ENCODE results near the gene RPS19. TPM values are rescaled to one million over a fixed set of nuclear protein-coding genes. Genes with fewer than 3 reads are reported as not detected.
A peak's percentile ranks its signal among the peaks of the same experiment; 100 is the strongest.
"Not testable (repeated sequence)": the region's sequence is repeated elsewhere in the genome, so short reads cannot be mapped to it uniquely, and the experiment has no call there.

RPS19 gene
- total RNA-seq, 1 experiment from 2014 or later: 1,349 TPM

DNA sequence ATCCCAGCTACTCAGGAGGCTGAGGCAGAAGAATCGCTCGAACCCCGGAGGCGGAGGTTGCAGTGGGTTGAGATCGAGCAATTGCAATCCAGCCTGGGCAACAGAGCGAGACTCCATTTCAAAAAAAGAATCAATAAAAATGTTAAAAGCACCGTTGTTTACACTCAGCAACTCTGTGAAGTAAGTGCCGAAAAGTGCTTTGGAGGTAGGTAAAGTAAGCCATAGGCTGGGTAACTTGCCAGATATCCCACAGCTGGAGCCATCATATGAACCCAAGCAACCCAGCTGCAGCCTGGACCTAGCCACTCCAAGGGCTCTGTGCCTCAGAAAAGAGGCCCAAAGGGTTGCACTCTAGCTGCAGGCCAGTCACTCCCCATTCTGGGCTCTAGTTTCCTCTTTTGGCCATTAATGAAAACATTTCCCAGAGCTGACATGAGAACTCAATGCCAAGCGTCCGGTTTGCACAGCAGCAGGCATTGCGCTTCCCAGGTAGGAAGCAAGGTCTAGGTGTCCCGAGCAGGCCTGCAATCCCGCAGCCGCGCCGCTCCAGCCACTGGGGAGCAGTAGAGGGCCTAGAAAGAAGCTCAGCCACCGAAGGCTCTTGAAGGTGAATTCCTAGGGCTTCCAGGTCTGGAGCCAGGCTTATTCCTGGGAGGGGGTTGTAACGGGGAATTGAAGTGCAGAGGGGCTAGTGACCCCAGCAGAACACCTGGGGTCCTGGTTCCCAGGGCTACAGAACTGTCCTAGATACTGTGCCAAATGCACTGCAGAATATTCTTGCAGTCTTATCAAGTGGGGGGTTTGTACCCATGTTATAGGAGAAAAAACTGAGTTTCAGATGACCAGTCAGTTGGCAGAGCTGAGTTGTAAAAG lies 13.0 kb downstream of the RPS19 start:
- ChIA-PET CTCF (interaction anchor here (0.9 kb wide), 1 partner anchor 42 kb away, joined by 3 read pairs; no protein-coding TSS in a partner anchor), POLR2A (interaction anchor here (1.3 kb wide), 1 partner anchor 78 kb away, joined by 11 read pairs; no protein-coding TSS in a partner anchor)
- DNase-seq (ENCODE audit: low read depth, low spot score) (peak; percentile 53), ATAC-seq (peak; percentile 84)
- TF ChIP-seq SIN3A (IDR thresholded peaks at IDR 0.05; ENCODE audit: borderline replicate concordance, insufficient read depth, low read depth, low read length) (no peak; the same call in 1 of the 2 replicates), POLR2AphosphoS5 (IDR thresholded peaks at IDR 0.05; ENCODE audit: low read depth, low read length) (peak; percentile 83), TCF7L2 (IDR thresholded peaks at IDR 0.05; ENCODE audit: low read depth, low read length) (no peak)
- TF ChIP-seq, protein P1, sequence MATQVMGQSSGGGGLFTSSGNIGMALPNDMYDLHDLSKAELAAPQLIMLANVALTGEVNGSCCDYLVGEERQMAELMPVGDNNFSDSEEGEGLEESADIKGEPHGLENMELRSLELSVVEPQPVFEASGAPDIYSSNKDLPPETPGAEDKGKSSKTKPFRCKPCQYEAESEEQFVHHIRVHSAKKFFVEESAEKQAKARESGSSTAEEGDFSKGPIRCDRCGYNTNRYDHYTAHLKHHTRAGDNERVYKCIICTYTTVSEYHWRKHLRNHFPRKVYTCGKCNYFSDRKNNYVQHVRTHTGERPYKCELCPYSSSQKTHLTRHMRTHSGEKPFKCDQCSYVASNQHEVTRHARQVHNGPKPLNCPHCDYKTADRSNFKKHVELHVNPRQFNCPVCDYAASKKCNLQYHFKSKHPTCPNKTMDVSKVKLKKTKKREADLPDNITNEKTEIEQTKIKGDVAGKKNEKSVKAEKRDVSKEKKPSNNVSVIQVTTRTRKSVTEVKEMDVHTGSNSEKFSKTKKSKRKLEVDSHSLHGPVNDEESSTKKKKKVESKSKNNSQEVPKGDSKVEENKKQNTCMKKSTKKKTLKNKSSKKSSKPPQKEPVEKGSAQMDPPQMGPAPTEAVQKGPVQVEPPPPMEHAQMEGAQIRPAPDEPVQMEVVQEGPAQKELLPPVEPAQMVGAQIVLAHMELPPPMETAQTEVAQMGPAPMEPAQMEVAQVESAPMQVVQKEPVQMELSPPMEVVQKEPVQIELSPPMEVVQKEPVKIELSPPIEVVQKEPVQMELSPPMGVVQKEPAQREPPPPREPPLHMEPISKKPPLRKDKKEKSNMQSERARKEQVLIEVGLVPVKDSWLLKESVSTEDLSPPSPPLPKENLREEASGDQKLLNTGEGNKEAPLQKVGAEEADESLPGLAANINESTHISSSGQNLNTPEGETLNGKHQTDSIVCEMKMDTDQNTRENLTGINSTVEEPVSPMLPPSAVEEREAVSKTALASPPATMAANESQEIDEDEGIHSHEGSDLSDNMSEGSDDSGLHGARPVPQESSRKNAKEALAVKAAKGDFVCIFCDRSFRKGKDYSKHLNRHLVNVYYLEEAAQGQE (IDR thresholded peaks at IDR 0.05; ENCODE audit: insufficient read depth in 1 of 2, low read depth in 2 of 2, low read length in 1 of 2): no peak
- TF ChIP-seq, protein P2, sequence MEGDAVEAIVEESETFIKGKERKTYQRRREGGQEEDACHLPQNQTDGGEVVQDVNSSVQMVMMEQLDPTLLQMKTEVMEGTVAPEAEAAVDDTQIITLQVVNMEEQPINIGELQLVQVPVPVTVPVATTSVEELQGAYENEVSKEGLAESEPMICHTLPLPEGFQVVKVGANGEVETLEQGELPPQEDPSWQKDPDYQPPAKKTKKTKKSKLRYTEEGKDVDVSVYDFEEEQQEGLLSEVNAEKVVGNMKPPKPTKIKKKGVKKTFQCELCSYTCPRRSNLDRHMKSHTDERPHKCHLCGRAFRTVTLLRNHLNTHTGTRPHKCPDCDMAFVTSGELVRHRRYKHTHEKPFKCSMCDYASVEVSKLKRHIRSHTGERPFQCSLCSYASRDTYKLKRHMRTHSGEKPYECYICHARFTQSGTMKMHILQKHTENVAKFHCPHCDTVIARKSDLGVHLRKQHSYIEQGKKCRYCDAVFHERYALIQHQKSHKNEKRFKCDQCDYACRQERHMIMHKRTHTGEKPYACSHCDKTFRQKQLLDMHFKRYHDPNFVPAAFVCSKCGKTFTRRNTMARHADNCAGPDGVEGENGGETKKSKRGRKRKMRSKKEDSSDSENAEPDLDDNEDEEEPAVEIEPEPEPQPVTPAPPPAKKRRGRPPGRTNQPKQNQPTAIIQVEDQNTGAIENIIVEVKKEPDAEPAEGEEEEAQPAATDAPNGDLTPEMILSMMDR (IDR thresholded peaks at IDR 0.05): peak; percentile 84
- H3K4me3 ChIP-seq (ENCODE audit: low read depth in 2 of 2, low read length in 2 of 2): no peak overlapping the region
- in situ Hi-C loops (cut with HindIII; ENCODE audit: low pct_unique_long_range_greater_than_20kb, low sequenced_read_pairs): no loop called here
- H3K9me3 ChIP-seq (ENCODE audit: control insufficient read depth, insufficient read depth, low read depth, low read length): no peaks in the 10 kb centered on the region
- no TSS peak for BruUV-seq (replicated peaks)
- no peak overlapping the region for H3K27ac ChIP-seq (ENCODE audit: low read length)
- H3K4me1 ChIP-seq (ENCODE audit: control insufficient read depth, insufficient read depth, low read length): peaks cover 4% of the 10 kb centered on the region
- no peaks in the 10 kb centered on the region; the same call in 1 of the 2 replicates for H3K36me3 ChIP-seq (ENCODE audit: control insufficient read depth, insufficient read depth, low read length)
- intact Hi-C loops (cut with micrococcal nuclease; ENCODE audit: unreplicated experiment): no loop called here
- H3K27me3 ChIP-seq (ENCODE audit: control insufficient read depth, insufficient read depth, low read length): no peaks in the 10 kb centered on the region

DNA sequence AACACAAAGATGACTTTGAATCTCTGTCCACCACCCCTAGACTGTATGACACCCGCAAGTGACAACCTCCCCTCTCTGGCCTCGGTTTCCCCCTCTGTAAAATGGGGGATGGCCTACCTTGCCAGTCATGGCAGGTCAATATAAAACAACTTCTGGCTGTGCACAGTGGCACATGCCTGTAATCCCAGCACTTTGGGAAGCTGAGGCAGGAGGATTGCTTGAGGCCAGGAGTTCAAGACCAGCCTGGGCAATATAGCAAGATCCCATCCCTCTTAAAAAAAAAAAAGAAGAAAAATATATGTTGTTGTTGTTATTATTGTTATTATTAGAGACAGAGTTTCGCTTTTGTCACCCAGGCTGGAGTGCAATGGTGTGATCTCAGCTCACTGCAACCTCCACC lies 15.9 kb downstream of the RPS19 start:
- CTCF ChIA-PET; H3K27me3 ChIP-seq (ENCODE audit: control insufficient read depth, insufficient read depth, low read length); H3K9me3 ChIP-seq (ENCODE audit: control insufficient read depth, insufficient read depth, low read depth, low read length); DNase-seq (ENCODE audit: low read depth, low spot score); POLR2A ChIA-PET; H3K27ac ChIP-seq (ENCODE audit: low read length); in situ Hi-C loops (cut with HindIII; ENCODE audit: low pct_unique_long_range_greater_than_20kb, low sequenced_read_pairs); H3K4me1 ChIP-seq (ENCODE audit: control insufficient read depth, insufficient read depth, low read length); ATAC-seq; H3K4me3 ChIP-seq (ENCODE audit: low read depth in 2 of 2, low read length in 2 of 2); H3K36me3 ChIP-seq (ENCODE audit: control insufficient read depth, insufficient read depth, low read length); BruUV-seq (replicated peaks): not testable (repeated sequence)
- intact Hi-C loops (cut with micrococcal nuclease; ENCODE audit: unreplicated experiment): loop anchor here (5.0 kb wide), 1 partner anchor 81 kb away; the partner anchor contains the start of gene RABAC1
